GM19351 (cell line): ENCODE results near the gene IDE.
"Not testable (repeated sequence)": the region's sequence is repeated elsewhere in the genome, so short reads cannot be mapped to it uniquely, and the experiment has no call there.

Experiments
- ATAC-seq: cut with Tn5 transposase; IDR thresholded peaks from one replicate; pipeline ENCODE4 v1.9.1; 2021; ENCODE audit warnings: mild to moderate bottlenecking, moderate library complexity; ENCODE audit not compliant: unreplicated experiment

IDE gene

GRCh38 chr10:92573798-92574547 lies at the start of gene IDE:
Gene IDE, minus strand, starts transcription at chr10:92574093. Its CDS starts 74 bp downstream, at chr10:92574019.
- ATAC-seq = peak; percentile 66

- no peak for ATAC-seq
Measured at GRCh38 chr10:92619368-92619767, 45.5 kb upstream of the IDE start.

- no peak for ATAC-seq
Measured at GRCh38 chr10:92615515-92615914, 41.6 kb upstream of the IDE start.

GRCh38 chr10:92604841-92605240 lies 30.9 kb upstream of the IDE start:
- no peak for ATAC-seq

- ATAC-seq = no peak
Measured at GRCh38 chr10:92598321-92598720, 24.4 kb upstream of the IDE start.

GRCh38 chr10:92595505-92595904 lies 21.6 kb upstream of the IDE start:
- no peak for ATAC-seq

- no peak for ATAC-seq
Measured at GRCh38 chr10:92593619-92594588, 20.0 kb upstream of the IDE start.

- peak; percentile 64 for ATAC-seq
Measured at GRCh38 chr10:92592761-92593618, 19.1 kb upstream of the IDE start, which contains the start of gene KIF11. Gene KIF11, plus strand, starts transcription at chr10:92593130. Its CDS starts 246 bp downstream, at chr10:92593376.

GRCh38 chr10:92591550-92592022 lies 17.7 kb upstream of the IDE start:
- ATAC-seq = peak; percentile 63

GRCh38 chr10:92590623-92591549 lies 17.0 kb upstream of the IDE start:
- peak; percentile 13 for ATAC-seq

- ATAC-seq = not testable (repeated sequence)
Measured at GRCh38 chr10:92582347-92582746, 8.5 kb upstream of the IDE start.

GRCh38 chr10:92575961-92576360 lies 2.1 kb upstream of the IDE start:
- ATAC-seq = no peak

GRCh38 chr10:92574548-92575261 lies 812 bp upstream of the IDE start:
- ATAC-seq = peak; percentile 25

- peak; percentile 20 for ATAC-seq
Measured at GRCh38 chr10:92573091-92573797, 649 bp downstream of the IDE start.

- ATAC-seq = no peak
Measured at GRCh38 chr10:92572362-92573090, 1.4 kb downstream of the IDE start.

GRCh38 chr10:92571649-92572048 lies 2.2 kb downstream of the IDE start:
- ATAC-seq = no peak

- not testable (repeated sequence) for ATAC-seq
Measured at GRCh38 chr10:92569663-92570062, 4.2 kb downstream of the IDE start.

GRCh38 chr10:92569071-92569470 lies 4.8 kb downstream of the IDE start:
- ATAC-seq = no peak
